ENCODE measurements around the gene P3H1.

Gene P3H1

DNA sequence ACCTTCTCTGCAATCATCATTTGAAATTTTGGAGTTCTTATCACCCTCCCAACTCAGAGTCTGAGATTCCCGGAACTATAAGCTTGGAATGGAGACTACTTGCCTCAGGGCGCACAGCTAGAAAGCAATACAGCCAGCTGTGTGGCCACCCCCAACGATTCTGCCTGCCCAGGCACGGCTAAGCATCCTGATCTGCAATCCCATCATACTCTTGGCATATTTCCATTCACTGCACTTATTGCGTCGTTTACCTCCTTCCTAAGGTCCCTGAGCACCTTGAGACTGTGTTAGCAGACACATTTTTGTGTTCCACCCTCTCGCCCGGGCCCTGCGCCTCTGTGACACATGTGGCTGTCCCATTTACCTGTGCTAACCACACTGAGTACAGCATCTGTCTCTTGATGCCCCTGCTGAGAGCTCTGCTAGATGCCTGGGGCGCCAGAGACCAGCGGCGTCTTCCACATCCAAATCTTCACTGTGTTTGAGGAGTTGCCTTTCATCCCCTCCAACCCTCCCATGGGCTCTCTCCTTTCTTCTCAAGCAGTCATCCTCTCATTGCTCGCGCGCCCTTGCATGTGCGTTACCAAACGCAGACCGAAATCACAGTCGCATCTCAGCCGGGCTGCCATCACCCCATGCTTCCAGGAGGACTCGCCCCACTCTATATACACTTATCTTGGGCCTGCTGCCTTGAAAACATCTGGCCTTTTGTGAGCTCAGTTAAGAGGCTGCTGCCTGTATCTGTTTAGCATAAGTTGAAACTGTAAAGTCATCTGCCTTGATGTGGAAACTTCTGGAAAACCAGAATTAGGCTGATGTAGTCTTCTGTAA, 23.3 kb downstream of the P3H1 start:
- Histone ChIP-seq H3K4me1 (ENCODE audit: insufficient read depth, low read length) (peaks cover 36% of the 10 kb centered on the region), H3K27me3 (ENCODE audit: insufficient read depth, low read length) (no peaks in the 10 kb centered on the region), H3K9ac (ENCODE audit: low read depth, low read length) (no peak overlapping the region), H3K4me3 (ENCODE audit: low read length) (no peak overlapping the region), H3K27ac (ENCODE audit: low read depth, low read length) (no peak overlapping the region), H3K9me3 (ENCODE audit: insufficient read depth, low read depth, low read length) (no peaks in the 10 kb centered on the region), H3K36me3 (ENCODE audit: insufficient read depth, low read length) (peaks cover 26% of the 10 kb centered on the region)
- WGBS, result 82% methylated on average over 21 of the region's 21 CpGs

DNA sequence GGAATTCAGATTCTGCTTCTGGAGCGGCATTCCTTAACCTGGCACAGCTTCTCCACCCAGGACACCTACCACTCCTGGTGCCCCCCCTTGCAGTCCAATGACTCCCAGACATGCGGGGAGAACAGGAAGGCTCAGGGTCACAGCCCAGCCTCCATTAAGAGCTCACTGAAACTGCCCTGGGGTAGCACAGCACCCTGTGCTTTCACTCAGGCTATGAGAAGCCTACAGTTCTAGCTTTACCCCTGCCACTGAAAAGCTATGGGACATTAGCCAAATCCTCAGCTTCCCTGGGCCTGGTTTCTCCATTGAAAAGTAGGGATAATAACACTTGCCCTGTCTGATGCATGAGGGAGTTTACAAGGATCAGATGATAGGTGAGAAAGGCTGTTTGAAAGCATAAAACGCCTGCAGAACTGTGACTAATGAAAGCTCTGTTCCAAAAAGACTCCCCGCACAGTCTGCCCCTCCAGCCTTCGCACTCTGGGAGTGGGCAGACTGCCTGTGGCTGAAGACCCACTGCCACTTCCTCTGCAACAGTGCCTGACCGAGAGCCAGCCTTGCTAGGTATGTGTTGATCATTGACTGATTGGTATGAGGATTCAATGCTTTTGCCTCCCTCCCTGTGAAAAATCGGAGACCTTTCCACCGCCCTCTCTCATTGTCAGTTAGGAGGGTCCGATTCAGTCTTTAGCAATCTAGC, 24.1 kb downstream of the P3H1 start:
- Histone ChIP-seq H3K9ac (ENCODE audit: low read depth, low read length) (no peak overlapping the region), H3K27ac (ENCODE audit: low read depth, low read length) (no peak overlapping the region), H3K9me3 (ENCODE audit: insufficient read depth, low read depth, low read length) (no peaks in the 10 kb centered on the region), H3K4me3 (ENCODE audit: low read length) (no peak overlapping the region), H3K36me3 (ENCODE audit: insufficient read depth, low read length) (peaks cover 19% of the 10 kb centered on the region), H3K4me1 (ENCODE audit: insufficient read depth, low read length) (peaks cover 36% of the 10 kb centered on the region), H3K27me3 (ENCODE audit: insufficient read depth, low read length) (no peaks in the 10 kb centered on the region)
- 88% methylated on average over 9 of the region's 9 CpGs for WGBS

DNA sequence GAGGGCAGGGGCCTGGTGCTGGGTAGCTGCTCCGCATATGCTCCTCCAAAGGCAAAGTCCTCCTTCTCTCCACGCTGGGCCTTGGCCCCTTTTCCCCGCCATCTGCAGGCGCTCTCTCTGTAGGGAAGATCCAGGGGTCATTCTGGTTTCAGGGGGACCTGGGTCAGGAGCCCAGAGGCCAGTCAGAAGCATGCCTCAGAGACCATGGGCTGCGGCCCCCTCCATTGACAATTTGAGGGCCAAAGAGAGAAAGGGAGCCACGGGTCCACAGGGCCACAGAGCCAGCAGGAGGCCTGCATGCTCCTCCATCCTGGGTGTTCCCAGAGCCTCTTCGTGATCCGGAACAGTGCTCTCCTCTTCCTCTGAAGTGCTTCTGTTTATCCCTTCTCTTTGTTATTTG, 24.7 kb downstream of the P3H1 start:
- Histone ChIP-seq H3K36me3 (ENCODE audit: insufficient read depth, low read length) (peaks cover 15% of the 10 kb centered on the region), H3K9ac (ENCODE audit: low read depth, low read length) (no peak overlapping the region), H3K27me3 (ENCODE audit: insufficient read depth, low read length) (no peaks in the 10 kb centered on the region), H3K4me3 (ENCODE audit: low read length) (no peak overlapping the region), H3K4me1 (ENCODE audit: insufficient read depth, low read length) (peaks cover 36% of the 10 kb centered on the region), H3K27ac (ENCODE audit: low read depth, low read length) (no peak overlapping the region), H3K9me3 (ENCODE audit: insufficient read depth, low read depth, low read length) (no peaks in the 10 kb centered on the region)
- 90% methylated on average over 8 of the region's 8 CpGs for WGBS

DNA sequence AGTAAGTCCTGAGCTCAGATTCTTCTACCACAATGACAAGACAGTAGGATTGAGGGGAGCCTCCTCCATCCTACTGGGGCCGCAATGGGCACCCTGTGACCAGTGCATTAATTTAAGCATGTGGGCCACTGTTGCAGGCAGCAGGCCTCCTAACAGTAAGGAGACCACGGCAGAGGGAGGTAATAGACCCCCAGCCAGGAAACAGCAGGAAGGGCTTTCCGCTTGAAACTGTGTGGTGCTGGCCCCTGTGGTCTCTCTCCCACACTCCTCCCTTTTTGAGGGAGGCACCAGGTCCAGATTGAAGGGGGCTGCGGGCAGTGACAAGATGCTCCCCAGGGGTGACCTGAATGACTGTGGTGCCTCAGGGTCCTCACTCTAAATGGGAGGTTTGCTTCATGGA, 25.1 kb downstream of the P3H1 start:
- H3K9ac ChIP-seq (ENCODE audit: low read depth, low read length), result peak overlapping the region; percentile 25; the same call in 1 of the 2 replicates
- H3K4me3 ChIP-seq (ENCODE audit: low read length), result no peak overlapping the region
- no peaks in the 10 kb centered on the region for H3K27me3 ChIP-seq (ENCODE audit: insufficient read depth, low read length)
- peaks cover 12% of the 10 kb centered on the region for H3K36me3 ChIP-seq (ENCODE audit: insufficient read depth, low read length)
- 93% methylated on average over 4 of the region's 4 CpGs for WGBS
- H3K4me1 ChIP-seq (ENCODE audit: insufficient read depth, low read length), result peaks cover 36% of the 10 kb centered on the region
- H3K9me3 ChIP-seq (ENCODE audit: insufficient read depth, low read depth, low read length), result no peaks in the 10 kb centered on the region
- H3K27ac ChIP-seq (ENCODE audit: low read depth, low read length), result peak overlapping the region; percentile 35; the same call in 1 of the 2 replicates

DNA sequence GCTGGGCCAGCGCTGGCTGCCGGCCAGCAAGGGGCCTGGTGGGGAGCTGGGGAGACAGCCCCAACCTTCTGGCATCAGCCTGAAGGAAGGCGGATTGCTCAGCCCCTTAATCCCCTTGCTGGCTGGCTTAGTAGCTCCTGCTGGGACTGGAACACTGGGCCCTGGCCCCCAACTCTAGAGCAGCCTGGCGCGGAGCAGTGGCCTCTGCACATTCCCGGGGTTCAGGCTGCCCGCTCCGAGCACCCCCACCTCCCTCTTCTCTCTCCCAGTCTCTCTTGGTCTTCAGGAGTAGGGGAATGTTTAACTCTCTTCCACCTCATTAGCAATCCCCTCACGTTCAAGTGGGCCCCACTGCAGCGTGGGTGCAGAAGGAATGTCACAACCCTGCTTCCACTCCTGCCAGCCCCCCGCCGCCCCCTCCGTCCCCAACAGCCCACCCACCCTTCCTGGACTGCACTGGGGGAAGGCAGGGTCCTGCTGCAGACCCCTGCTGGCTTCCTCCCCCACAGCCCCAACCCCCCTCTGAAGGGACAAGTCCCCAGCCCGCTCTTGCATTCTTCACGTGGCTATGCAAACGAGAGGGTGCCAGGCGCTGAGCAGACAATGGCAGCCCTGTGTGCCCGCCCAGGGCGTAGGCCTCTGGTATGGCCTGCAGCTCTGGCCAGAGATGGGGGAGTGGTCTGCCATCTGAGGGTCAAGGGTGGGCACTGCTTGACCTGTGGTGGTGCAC, 25.8 kb downstream of the P3H1 start:
- H3K27me3 ChIP-seq (ENCODE audit: insufficient read depth, low read length), result no peaks in the 10 kb centered on the region
- peak overlapping the region; percentile 35 for H3K27ac ChIP-seq (ENCODE audit: low read depth, low read length)
- H3K9me3 ChIP-seq (ENCODE audit: insufficient read depth, low read depth, low read length), result no peaks in the 10 kb centered on the region
- H3K4me3 ChIP-seq (ENCODE audit: low read length), result peak overlapping the region; percentile 43; the same call in 1 of the 2 replicates
- WGBS, result 48% methylated on average over 14 of the region's 19 CpGs
- peaks cover 5% of the 10 kb centered on the region for H3K36me3 ChIP-seq (ENCODE audit: insufficient read depth, low read length)
- peaks cover 36% of the 10 kb centered on the region for H3K4me1 ChIP-seq (ENCODE audit: insufficient read depth, low read length)
- peak overlapping the region; percentile 25 for H3K9ac ChIP-seq (ENCODE audit: low read depth, low read length)

DNA sequence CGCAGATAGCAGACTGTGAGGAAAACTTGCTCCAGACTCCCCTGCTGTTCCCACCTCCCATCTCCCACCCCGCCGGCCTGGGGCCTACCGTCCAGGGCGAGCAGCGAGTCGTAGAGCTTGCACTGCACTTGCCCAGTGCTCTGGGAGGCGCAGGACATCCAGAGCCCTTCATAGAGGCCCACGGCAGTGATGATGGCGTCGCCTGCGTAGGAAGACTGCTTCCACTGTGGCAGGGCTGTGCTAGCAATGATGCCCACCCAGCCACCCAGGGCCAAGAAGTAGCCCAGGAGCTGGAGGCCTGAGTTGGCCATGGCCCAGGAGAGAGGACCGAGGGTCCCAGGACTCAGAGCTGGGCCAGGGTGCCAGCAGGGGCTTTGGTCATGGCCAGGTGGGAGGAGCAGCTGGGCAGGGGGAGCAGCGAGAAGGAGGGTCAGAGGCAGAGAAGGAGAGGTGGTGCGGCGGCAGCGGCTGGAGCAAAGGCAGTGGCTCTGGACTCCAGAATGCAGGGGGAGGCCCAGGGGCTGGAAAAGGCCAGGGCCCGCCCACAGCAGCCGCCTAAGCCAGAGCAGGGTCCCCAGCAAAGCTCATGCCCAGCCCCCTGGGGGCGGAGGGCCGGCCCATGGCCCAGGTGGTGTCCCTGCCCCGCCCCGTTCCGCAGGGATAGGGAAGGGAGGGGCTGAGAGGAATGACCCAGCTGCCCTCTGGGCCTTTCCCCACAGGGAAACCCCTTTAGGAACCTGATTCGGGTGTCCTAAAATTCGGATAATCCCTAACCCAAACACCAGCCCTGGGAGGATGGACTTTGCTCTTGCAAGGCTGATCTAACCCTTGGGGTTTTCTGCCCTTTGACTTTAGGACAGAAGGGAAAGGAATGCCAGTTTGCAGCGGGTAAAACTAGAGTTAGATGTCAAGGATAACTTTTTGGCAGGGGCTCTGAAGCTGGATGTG, 26.8 kb downstream of the P3H1 start, which contains the start of gene CLDN19:
Gene CLDN19 (minus strand): TSS at position 484 of the 948 bp plus-strand sequence. CDS start 173 bp downstream, at position 311.
- Histone ChIP-seq H3K4me3 (ENCODE audit: low read length) (peak within 1 kb of the TSS; percentile 43), H3K36me3 (ENCODE audit: insufficient read depth, low read length) (no peaks in the 10 kb centered on the region), H3K9me3 (ENCODE audit: insufficient read depth, low read depth, low read length) (no peaks in the 10 kb centered on the region), H3K4me1 (ENCODE audit: insufficient read depth, low read length) (peaks cover 36% of the 10 kb centered on the region), H3K27ac (ENCODE audit: low read depth, low read length) (peak within 1 kb of the TSS; percentile 59; the same call in 1 of the 2 replicates), H3K27me3 (ENCODE audit: insufficient read depth, low read length) (no peaks in the 10 kb centered on the region), H3K9ac (ENCODE audit: low read depth, low read length) (peak within 1 kb of the TSS; percentile 2; the same call in 1 of the 2 replicates)
- WGBS, result 33% methylated on average over 27 of the region's 27 CpGs

DNA sequence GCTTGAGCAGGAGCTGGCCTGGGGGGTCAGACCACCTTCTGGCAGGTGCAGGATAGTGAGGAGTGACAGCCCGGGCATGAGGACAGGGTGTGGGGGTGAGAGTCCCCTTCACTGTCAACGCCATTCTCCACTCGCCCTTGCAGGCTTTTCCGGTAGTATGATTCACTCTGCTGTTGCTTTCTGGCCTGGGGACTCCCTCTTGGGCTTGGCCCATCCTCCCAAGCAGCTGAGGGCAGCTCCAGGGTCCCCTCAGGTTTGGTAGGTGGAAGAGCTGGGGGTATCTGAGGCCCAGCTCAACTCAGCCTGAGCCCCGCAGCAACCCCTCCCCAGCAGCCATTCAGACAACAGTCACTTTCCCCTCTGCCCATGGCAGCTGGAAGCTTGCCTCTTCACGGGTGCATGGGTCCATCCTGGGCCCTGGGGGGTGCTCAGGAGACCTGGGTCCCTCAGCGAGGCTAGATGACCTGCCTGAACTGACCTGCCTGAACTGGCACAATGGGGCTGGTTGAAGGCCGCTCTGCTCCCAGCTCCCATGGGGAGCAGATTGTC, 28.1 kb downstream of the P3H1 start:
- H3K27ac ChIP-seq (ENCODE audit: low read depth, low read length), result no peak overlapping the region
- H3K36me3 ChIP-seq (ENCODE audit: insufficient read depth, low read length), result no peaks in the 10 kb centered on the region
- H3K4me1 ChIP-seq (ENCODE audit: insufficient read depth, low read length), result peaks cover 36% of the 10 kb centered on the region
- H3K4me3 ChIP-seq (ENCODE audit: low read length), result no peak overlapping the region
- WGBS, result 87% methylated on average over 8 of the region's 8 CpGs
- H3K27me3 ChIP-seq (ENCODE audit: insufficient read depth, low read length), result no peaks in the 10 kb centered on the region
- no peaks in the 10 kb centered on the region for H3K9me3 ChIP-seq (ENCODE audit: insufficient read depth, low read depth, low read length)
- no peak overlapping the region for H3K9ac ChIP-seq (ENCODE audit: low read depth, low read length)

DNA sequence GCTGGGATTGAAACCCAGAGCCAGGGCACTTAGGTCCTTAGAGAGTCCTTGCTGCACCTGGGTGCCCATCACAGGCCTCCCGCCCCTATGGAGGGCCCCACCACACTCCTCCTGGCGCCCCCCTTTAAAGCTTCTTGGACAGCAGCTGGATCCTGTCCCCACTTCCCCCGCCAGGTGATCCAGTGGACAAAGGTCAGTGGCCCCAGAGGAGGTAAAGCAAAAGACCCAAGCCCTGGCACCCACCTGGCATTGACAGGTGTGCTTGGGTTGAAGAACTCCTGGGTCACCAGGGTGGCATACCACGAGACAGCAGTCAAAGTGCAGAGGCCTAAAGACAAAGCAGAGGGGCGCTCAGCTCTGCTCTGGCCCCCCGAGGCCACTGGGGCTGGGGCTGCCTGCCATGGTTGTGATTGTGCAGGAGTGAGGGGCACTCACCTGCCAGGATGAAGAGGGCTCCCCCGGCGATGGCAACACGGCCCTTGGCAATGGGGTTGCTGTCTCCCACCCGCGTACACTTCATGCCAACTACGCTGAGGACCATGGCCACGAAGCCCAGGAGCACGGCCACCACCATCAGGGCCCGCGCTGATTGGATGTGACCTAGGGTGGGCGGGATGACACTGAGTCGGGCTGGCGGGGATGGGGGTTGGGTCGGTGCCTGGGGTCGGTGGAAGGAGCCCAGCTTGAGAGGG, 28.7 kb downstream of the P3H1 start:
- no peaks in the 10 kb centered on the region for H3K36me3 ChIP-seq (ENCODE audit: insufficient read depth, low read length)
- 87% methylated on average over 21 of the region's 21 CpGs for WGBS
- H3K4me3 ChIP-seq (ENCODE audit: low read length), result no peak overlapping the region
- no peaks in the 10 kb centered on the region for H3K9me3 ChIP-seq (ENCODE audit: insufficient read depth, low read depth, low read length)
- peaks cover 31% of the 10 kb centered on the region for H3K4me1 ChIP-seq (ENCODE audit: insufficient read depth, low read length)
- H3K27me3 ChIP-seq (ENCODE audit: insufficient read depth, low read length), result no peaks in the 10 kb centered on the region
- no peak overlapping the region for H3K27ac ChIP-seq (ENCODE audit: low read depth, low read length)
- no peak overlapping the region for H3K9ac ChIP-seq (ENCODE audit: low read depth, low read length)

DNA sequence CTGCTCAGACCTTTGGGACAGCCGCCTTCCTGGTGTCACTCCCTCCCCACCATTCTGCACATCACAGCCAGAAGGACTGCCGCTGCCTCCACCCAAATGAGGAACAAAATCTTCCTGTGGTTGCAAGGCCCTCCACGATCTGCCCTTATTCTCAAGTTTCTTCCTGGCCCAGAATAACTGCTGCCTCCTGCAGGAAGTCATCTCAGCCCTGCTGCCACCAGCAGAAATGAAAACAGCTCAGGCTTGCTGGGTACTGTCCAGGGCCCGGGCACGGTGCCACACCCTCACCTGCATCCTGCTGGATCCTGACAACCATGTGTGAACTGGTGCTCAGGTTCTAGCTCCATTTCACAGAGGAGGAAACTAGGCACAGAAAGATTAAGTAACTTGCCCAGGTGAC, 29.6 kb downstream of the P3H1 start:
- WGBS, result 90% methylated on average over 5 of the region's 5 CpGs
- H3K36me3 ChIP-seq (ENCODE audit: insufficient read depth, low read length), result no peaks in the 10 kb centered on the region

More for the DNA sequence above, 29.6 kb downstream of the P3H1 start:
- H3K4me1 ChIP-seq (ENCODE audit: insufficient read depth, low read length), result peaks cover 29% of the 10 kb centered on the region
- no peak overlapping the region for H3K4me3 ChIP-seq (ENCODE audit: low read length)
- H3K27ac ChIP-seq (ENCODE audit: low read depth, low read length), result no peak overlapping the region
- H3K9me3 ChIP-seq (ENCODE audit: insufficient read depth, low read depth, low read length), result no peaks in the 10 kb centered on the region
- no peaks in the 10 kb centered on the region for H3K27me3 ChIP-seq (ENCODE audit: insufficient read depth, low read length)
- H3K9ac ChIP-seq (ENCODE audit: low read depth, low read length), result no peak overlapping the region
